ENCODE results near the gene AMHR2.
"Not testable (repeated sequence)": the region's sequence is repeated elsewhere in the genome, so short reads cannot be mapped to it uniquely, and the experiment has no call there.

AMHR2 gene

DNA sequence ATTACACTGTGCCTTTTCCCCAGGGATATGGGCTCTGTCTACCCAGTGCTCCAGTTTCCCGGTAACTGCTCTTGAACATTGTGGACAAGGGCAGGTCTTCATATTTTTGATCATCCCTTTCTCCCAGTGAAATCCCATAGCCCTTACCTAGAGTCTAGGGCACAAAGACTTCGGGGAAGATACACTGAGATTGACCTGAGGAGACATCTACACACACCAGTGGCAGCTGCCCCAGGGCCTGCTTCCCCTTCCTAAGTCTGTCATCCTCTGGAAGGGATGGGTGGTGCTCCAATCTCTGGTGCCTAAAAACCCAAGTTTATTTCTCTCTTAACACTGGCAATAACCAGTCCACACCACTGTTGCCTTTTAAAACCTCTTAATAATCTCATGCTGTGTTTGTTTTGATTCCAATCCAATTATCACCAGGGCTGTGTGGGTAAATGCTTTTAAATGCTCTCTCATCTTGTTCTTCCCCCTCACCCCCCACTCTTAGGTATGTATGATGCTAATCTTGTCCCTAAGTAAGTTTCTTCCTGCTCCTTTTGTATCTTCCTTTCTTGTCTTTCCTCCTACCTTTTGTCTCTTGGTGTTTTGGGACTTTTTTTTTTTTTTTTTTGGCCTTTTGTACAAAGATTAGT is 7.8 kb upstream of the AMHR2 start:
- DNase-seq = not testable (repeated sequence)

- DNase-seq = peak in 1 of 2 donors; percentile 6
These were observed 6.3 kb upstream of the AMHR2 start for GRCh38 chr12:53417291-53417816.

DNA sequence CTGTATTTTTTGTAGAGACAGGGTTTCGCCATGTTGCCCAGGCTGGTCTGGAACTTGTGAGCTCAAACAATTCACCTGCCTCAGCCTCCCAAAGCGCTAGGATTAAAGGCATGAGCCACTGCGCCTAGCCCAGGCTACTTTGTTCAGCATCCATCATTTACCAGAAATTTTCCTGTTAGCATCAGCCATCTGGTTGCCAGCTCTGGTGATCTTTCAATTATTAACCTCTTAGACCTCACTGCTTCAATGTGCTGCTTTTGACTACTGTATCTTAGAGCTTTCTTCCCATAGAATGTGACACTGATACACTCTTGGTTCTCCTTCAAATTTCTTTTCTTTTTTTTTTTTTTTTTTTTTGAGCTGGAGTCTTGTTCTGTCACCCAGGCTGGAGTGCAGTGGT is 5.4 kb upstream of the AMHR2 start:
- DNase-seq = no peak

DNA sequence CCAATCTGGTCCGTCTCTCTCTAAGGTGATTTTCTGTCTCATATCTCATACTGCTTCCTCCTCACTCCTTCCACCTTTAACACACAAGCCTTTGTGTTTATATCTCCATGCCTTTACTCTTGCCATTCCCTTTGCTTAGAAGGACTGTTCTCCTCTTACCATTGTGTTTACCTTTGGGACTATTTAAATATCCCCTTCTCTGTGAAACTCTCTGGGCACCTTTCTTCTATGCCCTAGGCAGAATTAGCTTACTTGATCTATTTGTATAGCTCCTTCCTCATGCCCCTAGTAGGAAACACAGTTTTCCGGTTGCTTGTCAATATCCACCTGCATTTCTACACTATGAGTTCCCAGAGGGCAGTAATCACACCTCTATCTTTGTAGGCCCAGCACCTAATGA is 3.9 kb upstream of the AMHR2 start:
- DNase-seq = no peak

DNA sequence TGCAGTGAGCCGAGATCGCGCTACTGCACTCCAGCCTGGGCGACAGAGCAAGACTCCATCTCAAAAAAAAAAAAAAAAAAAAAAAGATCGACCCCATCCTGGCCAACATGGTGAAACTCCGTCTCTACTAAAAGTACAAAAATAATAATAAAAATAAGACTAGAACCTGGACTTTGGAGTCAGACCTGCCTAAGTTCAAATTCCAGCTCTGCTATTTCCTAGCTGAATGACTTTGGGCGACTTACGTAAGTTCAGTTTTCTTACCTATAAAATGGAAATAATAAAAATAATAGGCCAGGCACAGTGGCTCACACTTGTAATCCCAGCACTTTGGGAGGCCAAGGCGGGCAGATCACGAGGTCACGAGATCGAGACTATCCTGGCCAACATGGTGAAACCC is 1.4 kb upstream of the AMHR2 start:
- DNase-seq = not testable (repeated sequence)

DNA sequence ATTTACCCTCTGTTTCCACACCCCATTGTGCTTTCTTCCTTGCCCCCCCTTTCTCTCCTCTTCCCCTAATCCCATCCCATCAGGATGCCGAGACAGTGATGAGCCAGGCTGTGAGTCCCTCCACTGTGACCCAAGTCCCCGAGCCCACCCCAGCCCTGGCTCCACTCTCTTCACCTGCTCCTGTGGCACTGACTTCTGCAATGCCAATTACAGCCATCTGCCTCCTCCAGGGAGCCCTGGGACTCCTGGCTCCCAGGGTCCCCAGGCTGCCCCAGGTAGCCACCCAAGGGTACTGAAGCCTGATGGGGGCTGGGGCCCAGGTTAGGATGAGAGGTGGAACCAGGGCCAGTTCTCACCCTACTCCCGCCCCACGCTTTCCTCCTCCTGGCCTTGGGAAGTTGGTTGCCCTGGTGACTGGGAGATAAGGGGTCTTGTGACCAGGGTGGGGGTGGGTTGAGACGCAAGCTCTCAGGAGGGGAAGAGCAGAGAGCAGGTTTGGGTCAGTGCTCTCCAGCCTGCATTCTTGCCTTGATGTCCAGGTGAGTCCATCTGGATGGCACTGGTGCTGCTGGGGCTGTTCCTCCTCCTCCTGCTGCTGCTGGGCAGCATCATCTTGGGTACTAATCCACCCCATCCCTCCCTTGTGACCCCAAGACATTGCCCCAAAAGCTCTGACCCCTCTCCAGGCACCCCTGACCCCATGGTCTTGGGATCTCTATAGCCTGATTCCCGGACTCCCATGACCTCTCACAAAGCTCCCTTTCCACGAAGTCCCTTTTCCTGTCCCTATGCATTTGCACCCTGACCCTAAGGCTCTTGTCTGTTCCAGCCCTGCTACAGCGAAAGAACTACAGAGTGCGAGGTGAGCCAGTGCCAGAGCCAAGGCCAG is 1.2 kb downstream of the AMHR2 start:
- DNase-seq = no peak

DNA sequence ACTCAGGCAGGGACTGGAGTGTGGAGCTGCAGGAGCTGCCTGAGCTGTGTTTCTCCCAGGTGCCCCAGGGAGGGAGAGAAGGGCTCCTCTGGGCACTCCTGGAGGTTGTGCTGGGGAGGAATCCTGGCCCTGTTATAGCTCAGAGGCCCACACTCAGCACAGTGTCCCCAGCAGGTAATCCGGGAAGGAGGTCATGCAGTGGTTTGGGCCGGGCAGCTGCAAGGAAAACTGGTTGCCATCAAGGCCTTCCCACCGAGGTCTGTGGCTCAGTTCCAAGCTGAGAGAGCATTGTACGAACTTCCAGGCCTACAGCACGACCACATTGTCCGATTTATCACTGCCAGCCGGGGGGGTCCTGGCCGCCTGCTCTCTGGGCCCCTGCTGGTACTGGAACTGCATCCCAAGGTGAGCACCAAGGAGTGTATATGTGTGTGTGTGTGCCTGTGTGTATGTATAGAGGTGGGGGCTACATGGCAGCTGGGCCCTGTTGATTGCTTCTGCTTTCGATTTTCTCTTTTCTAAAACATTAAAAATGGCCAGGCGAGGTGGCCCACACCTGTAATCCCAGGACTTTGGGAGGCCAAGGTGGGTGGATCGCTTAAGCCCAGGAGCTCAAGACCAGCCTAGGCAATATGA is 2.0 kb downstream of the AMHR2 start:
- no peak for DNase-seq

DNA sequence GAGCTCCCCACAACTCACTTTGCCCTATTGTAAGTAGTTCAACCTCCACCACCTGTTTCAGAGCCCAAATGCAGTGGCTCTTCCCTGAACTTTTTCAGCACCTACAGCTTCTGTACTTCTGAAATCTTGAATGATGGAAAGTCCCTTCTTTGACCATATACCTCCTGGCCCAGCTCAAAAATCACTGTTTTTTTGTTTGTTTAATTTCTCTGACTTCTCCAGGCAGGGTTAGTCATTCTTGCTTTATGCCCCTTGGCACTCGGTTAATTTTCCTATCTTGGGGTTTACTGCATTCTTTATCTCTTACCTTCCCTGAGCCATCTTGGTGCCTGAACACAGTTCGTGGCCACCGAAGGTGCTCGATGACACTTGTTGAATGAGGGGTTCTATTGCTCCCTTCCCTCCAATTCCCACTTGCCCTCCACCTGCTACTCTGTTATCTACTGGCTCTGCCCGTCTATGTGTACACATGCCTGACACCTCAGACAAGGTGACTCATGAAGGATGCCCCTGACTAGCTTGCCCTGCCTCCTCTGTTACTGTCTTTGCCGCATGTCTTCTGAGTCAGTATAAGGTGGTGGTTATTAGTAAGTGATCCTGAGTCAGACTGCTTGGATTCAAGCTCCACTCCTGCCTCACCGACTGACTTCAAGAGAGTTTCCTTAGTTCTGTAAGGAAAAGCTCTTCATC is 4.4 kb downstream of the AMHR2 start:
- no peak for DNase-seq

- DNase-seq = no peak
These were observed 5.1 kb downstream of the AMHR2 start for GRCh38 chr12:53428741-53429140.

DNA sequence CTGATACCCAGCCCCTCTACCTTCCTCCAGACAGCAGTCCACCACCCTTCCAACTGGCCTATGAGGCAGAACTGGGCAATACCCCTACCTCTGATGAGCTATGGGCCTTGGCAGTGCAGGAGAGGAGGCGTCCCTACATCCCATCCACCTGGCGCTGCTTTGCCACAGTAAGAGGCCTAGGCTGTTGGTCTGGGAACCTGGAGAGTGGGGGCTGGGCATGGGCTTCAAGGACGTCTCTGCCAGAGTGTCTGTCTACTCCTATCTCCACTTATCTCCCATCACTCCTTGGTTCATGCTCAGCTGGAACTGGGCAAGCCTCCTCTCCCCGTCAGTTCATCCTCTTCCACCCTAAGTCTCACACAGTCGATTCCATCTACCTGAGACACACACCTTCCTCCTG is 6.5 kb downstream of the AMHR2 start:
- no peak for DNase-seq

DNA sequence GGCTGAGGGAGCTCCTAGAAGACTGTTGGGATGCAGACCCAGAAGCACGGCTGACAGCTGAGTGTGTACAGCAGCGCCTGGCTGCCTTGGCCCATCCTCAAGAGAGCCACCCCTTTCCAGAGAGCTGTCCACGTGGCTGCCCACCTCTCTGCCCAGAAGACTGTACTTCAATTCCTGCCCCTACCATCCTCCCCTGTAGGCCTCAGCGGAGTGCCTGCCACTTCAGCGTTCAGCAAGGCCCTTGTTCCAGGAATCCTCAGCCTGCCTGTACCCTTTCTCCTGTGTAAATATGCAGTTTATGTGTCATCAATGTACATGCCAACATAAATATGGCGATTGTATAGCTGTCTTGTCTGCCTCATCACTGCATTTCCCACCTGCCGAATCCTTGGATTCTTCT is 7.5 kb downstream of the AMHR2 start:
- DNase-seq = no peak

- not testable (repeated sequence) for DNase-seq
These were observed 11.7 kb downstream of the AMHR2 start for GRCh38 chr12:53435326-53435725.

- DNase-seq = not testable (repeated sequence)
These were observed 15.9 kb downstream of the AMHR2 start for GRCh38 chr12:53439582-53439981.

GRCh38 chr12:53441040-53441833 is 17.6 kb downstream of the AMHR2 start, which contains the start of gene PRR13:
TSS of gene PRR13 (plus strand) at chr12:53441734. CDS start at chr12:53442715, 981 bp downstream.
- peak; percentile 99 for DNase-seq

GRCh38 chr12:53443955-53444354 is 20.3 kb downstream of the AMHR2 start:
- DNase-seq = no peak

GRCh38 chr12:53444593-53445325 is 21.1 kb downstream of the AMHR2 start:
- DNase-seq = not testable (repeated sequence)

DNA sequence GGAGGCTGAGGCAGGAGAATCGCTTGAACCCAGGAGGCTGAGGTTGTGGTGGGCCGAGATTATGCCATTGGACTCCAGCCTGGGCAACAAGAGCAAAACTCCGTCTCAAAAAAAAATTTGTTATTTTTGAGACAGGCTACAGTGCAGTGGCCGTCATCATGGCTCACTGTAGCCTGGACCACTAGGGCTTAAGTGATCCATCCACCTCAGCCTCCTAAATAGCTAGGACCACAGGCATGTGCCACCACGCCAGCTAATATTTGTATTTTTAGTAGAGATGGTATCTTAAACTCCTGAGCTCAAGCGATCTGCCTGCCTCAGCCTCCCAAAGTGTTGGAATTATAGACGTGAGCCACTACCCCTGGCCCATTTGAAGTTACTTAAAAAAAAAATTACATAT is 27.3 kb downstream of the AMHR2 start:
- DNase-seq = no peak

DNA sequence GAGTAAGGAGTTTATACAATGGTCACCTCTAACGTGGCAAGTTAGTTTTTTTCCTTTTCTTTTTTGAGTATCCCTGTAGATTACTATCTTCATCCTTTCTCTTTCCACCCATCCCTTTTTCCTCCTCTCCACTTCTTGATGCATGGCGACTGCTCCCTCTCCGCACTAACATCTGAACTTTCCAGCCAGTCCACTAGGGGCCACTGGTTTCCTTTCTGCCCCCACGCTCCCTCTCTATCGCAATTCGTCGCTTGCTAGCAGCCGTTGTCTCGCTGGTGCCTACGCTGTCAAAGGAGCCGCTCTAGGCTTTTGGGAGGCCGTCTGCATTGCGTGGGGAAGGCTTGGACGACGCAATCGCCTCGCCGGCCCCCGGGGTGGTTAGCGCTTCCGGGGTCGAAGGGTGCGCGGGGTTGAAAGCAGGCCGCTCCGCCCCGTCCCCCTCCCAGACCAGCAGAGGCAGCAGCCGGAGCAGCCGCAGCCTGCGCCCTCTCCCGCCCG is 28.1 kb downstream of the AMHR2 start, which contains the start of gene PCBP2:
TSS of gene PCBP2 (plus strand) at position 442 of the 498 bp plus-strand sequence. CDS start 2,699 bp downstream, outside the sequence.
- DNase-seq = peak; percentile 99

DNA sequence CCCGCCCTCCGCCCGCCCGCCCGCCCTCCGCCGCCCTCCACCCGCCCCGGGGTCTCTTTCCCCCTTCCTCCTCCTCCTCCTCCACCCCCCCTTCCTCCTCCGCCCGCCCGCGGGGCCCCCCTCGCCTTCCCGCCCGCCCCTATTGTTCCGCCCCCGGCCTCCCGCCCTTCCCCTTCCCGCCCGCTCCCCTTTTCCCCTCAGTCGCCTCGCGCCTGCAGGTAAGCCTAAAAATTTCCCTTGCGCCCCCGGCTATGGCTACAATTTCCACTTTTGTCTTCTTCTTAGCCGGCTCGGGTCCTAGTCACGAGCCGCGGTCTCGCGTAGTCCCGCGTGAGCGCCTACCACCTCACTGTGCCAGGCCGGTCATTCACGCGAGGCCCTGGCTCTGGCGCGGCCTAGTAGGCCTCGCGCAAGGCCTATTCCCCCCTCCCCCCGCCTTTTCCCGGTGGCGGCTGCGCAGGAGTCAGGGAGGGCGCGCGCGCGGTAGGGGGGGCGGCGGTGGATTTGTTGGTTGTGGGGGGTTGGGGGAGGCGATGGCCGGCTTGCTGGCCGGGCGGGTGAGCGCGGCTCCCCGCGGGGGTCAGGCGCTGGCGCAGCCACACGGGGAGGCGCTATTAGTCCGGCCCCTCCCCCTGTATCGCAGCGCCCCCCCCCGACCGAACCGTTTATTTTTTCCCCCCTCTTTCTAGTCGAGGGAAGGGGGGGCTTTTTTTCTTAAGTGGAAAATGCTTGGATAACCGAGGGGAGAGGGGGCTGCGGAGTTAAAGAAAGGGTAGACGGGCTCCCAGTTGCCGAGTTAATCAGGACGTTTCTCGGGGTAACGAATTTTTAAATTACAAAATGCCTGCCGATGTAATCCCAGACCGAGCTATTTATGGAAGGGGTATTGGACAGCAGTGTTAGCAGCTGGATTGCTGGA is 28.8 kb downstream of the AMHR2 start:
- peak; percentile 72 to 86 for DNase-seq
